ACHN (cell line): ENCODE measurements around the gene LITAF.
A peak's percentile ranks its signal among the peaks of the same experiment; 100 is the strongest.
"Not testable (repeated sequence)": the region's sequence is repeated elsewhere in the genome, so short reads cannot be mapped to it uniquely, and the experiment has no call there.

Experiments
- DNase-seq: peaks from one replicate; pipeline ENCODE4 v3.0.0-alpha.2; 2015
- in situ Hi-C: cut with HindIII; loops from 2 replicates; pipeline ENCODE4 v1.10.0; 2017; ENCODE audit warnings: low sequenced_read_pairs, low pct_ligation_motif_present, low pct_unique_long_range_greater_than_20kb

Gene LITAF

GRCh38 chr16:11562411-11562810 lies 24.3 kb downstream of the LITAF start:
- DNase-seq, result no peak
- in situ Hi-C loops, result no loop called here

- no peak for DNase-seq
- in situ Hi-C loops, result no loop called here
Observed at GRCh38 chr16:11561856-11562255, 24.9 kb downstream of the LITAF start.

- no peak for DNase-seq
- in situ Hi-C loops, result no loop called here
Observed at GRCh38 chr16:11561454-11561805, 25.3 kb downstream of the LITAF start.

- in situ Hi-C loops, result no loop called here
- DNase-seq, result no peak
Observed at GRCh38 chr16:11560701-11561453, 25.8 kb downstream of the LITAF start.

- in situ Hi-C loops, DNase-seq: not testable (repeated sequence)
Observed at GRCh38 chr16:11558308-11558823, 28.4 kb downstream of the LITAF start.

GRCh38 chr16:11557801-11558200 lies 28.9 kb downstream of the LITAF start:
- no peak for DNase-seq
- in situ Hi-C loops, result no loop called here

GRCh38 chr16:11556945-11557720 lies 29.6 kb downstream of the LITAF start:
- in situ Hi-C loops, result no loop called here

GRCh38 chr16:11556214-11556819 lies 30.4 kb downstream of the LITAF start:
- peak; percentile 9 for DNase-seq
- in situ Hi-C loops, result no loop called here

More at GRCh38 chr16:11556945-11557720, 29.6 kb downstream of the LITAF start:
- no peak for DNase-seq

GRCh38 chr16:11554053-11554452 lies 32.7 kb downstream of the LITAF start:
- in situ Hi-C loops, result no loop called here
- no peak for DNase-seq

- no peak for DNase-seq
- in situ Hi-C loops, result no loop called here
Observed at GRCh38 chr16:11553371-11553770, 33.3 kb downstream of the LITAF start.

GRCh38 chr16:11552440-11552839 lies 34.3 kb downstream of the LITAF start:
- no peak for DNase-seq
- in situ Hi-C loops, result no loop called here

GRCh38 chr16:11551842-11552241 lies 34.9 kb downstream of the LITAF start:
- in situ Hi-C loops, result no loop called here

GRCh38 chr16:11550791-11551498 lies 35.8 kb downstream of the LITAF start:
- in situ Hi-C loops, result no loop called here
- DNase-seq, result no peak

More at GRCh38 chr16:11551842-11552241, 34.9 kb downstream of the LITAF start:
- DNase-seq, result no peak

GRCh38 chr16:11547118-11547916 lies 39.4 kb downstream of the LITAF start:
- no peak for DNase-seq
- in situ Hi-C loops, result no loop called here

- in situ Hi-C loops, result no loop called here
Observed at GRCh38 chr16:11546608-11547061, 40.1 kb downstream of the LITAF start.

GRCh38 chr16:11543661-11544393 lies 42.9 kb downstream of the LITAF start:
- in situ Hi-C loops, result no loop called here
- DNase-seq, result no peak

More at GRCh38 chr16:11546608-11547061, 40.1 kb downstream of the LITAF start:
- no peak for DNase-seq

- in situ Hi-C loops, result no loop called here
- no peak for DNase-seq
Observed at GRCh38 chr16:11542069-11542744, 44.5 kb downstream of the LITAF start.
